ENCODE measurements around the gene TMEM150C.
"Not testable (repeated sequence)": the region's sequence is repeated elsewhere in the genome, so short reads cannot be mapped to it uniquely, and the experiment has no call there.

GRCh38 chr4:82473080-82473479 is 88.7 kb downstream of the TMEM150C start:
- not testable (repeated sequence) for TF ChIP-seq CTCF (IDR thresholded peaks at IDR 0.05); REST (IDR thresholded peaks at IDR 0.05; ENCODE audit: insufficient read depth in 1 of 2, low read depth in 2 of 2, low read length in 1 of 2); POLR2AphosphoS5 (IDR thresholded peaks at IDR 0.05; ENCODE audit: low read depth, low read length); SIN3A (IDR thresholded peaks at IDR 0.05; ENCODE audit: borderline replicate concordance, insufficient read depth, low read depth, low read length)
